ENCODE results near the gene IKBKG.
"Not testable (repeated sequence)": the region's sequence is repeated elsewhere in the genome, so short reads cannot be mapped to it uniquely, and the experiment has no call there.

DNA sequence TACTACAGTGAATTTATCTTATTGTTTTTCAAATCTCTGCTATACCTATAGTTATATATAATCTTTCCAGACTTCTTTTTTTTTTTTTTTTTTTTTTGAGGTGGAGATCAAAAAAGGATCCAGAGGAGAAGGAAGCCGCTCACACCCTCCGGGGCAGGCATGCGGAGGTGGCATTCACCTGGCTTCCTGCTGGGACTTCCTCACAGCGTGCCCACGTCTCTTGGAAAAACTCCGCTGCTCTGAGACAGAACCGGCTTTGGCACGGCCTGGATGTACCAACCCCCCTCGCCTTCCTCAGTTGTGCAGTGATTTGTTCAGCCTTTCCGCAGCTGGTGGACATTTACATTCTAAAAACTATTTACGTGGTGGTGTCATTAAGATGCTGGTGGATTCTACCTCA lies 60.6 kb downstream of the IKBKG start:
- TF ChIP-seq EP300, POLR2AphosphoS5, POLR2A (IDR thresholded peaks at IDR 0.05): not testable (repeated sequence)
- TF ChIP-seq, protein P1, sequence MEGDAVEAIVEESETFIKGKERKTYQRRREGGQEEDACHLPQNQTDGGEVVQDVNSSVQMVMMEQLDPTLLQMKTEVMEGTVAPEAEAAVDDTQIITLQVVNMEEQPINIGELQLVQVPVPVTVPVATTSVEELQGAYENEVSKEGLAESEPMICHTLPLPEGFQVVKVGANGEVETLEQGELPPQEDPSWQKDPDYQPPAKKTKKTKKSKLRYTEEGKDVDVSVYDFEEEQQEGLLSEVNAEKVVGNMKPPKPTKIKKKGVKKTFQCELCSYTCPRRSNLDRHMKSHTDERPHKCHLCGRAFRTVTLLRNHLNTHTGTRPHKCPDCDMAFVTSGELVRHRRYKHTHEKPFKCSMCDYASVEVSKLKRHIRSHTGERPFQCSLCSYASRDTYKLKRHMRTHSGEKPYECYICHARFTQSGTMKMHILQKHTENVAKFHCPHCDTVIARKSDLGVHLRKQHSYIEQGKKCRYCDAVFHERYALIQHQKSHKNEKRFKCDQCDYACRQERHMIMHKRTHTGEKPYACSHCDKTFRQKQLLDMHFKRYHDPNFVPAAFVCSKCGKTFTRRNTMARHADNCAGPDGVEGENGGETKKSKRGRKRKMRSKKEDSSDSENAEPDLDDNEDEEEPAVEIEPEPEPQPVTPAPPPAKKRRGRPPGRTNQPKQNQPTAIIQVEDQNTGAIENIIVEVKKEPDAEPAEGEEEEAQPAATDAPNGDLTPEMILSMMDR (IDR thresholded peaks at IDR 0.05), result not testable (repeated sequence)
